IMR-90 (cell line): ENCODE results near the gene LCNL1. TPM values are rescaled to one million over a fixed set of nuclear protein-coding genes. Genes with fewer than 3 reads are reported as not detected.

Experiments
- ATAC-seq: fragments of 200-7000 bp; cut with Tn5 transposase; 2 replicates; pipeline ENCODE4 v1.9.1; 2020; ENCODE audit warnings: low read depth, mild to moderate bottlenecking, moderate library complexity
- BruUV-seq: library from RNA; stranded (reverse); fragments of 400-500 nt; replicated peaks from 2 replicates; lab custom pipeline; 2021; lab: Mats Ljungman, UMichigan
- CTCF ChIA-PET: fragments of 300-600 bp; formaldehyde crosslinking; extraction: SDS; loops from one replicate; lab custom pipeline; 2021; ENCODE audit warnings: antibody characterized with exemption; lab: Yijun Ruan, JAX
- POLR2A ChIA-PET: fragments of 300-600 bp; sonication (Branson Sonifier 250); formaldehyde crosslinking; loops from one replicate; lab custom pipeline; 2022; ENCODE audit warnings: antibody characterized with exemption; ENCODE audit not compliant: unreplicated experiment; lab: Charles Lee
- DNase-seq: peaks from one replicate; pipeline ENCODE4 v3.0.0; 2013
- H2AFZ ChIP-seq: replicated peaks from 2 replicates; pipeline ENCODE3; 2013; ENCODE audit warnings: low read length, mild to moderate bottlenecking; ENCODE audit not compliant: poor library complexity
- H2AK5ac ChIP-seq: 2 replicates; pipeline ENCODE4 v1.6.1; 2013; ENCODE audit warnings: low read depth, low read length, inconsistent platforms
- H2AK9ac ChIP-seq: replicated peaks from 2 replicates; pipeline ENCODE3; 2013; ENCODE audit warnings: mild to moderate bottlenecking, low read depth, low read length, moderate library complexity; ENCODE audit not compliant: poor library complexity
- H2BK120ac ChIP-seq: 2 replicates; pipeline ENCODE4 v1.6.1; 2013; ENCODE audit warnings: low read depth, low read length, inconsistent platforms
- H2BK15ac ChIP-seq: 3 replicates; pipeline ENCODE4 v1.6.1; 2013; ENCODE audit warnings: low read depth, low read length, inconsistent platforms
- H2BK20ac ChIP-seq: 2 replicates; pipeline ENCODE4 v1.6.1; 2013; ENCODE audit warnings: low read depth, mild to moderate bottlenecking, inconsistent platforms, low read length, moderate library complexity
- H2BK5ac ChIP-seq: 2 replicates; pipeline ENCODE4 v1.6.1; 2013; ENCODE audit warnings: mild to moderate bottlenecking, low read depth, low read length, inconsistent platforms; ENCODE audit not compliant: poor library complexity, severe bottlenecking
- H3K14ac ChIP-seq: replicated peaks from 2 replicates; pipeline ENCODE4 v1.6.1; 2013; ENCODE audit warnings: low read depth, low read length, inconsistent platforms
- H3K18ac ChIP-seq: 2 replicates; pipeline ENCODE4 v1.6.1; 2013; ENCODE audit warnings: low read depth, low read length, control low read depth
- H3K23ac ChIP-seq: 2 replicates; pipeline ENCODE4 v1.6.1; 2013; ENCODE audit warnings: low read depth, low read length, inconsistent platforms
- H3K27ac ChIP-seq: 2 replicates; pipeline ENCODE4 v1.5.1; 2013; ENCODE audit warnings: mild to moderate bottlenecking, control low read depth, low read length; ENCODE audit not compliant: insufficient read depth
- H3K27me3 ChIP-seq: 2 replicates; pipeline ENCODE4 v1.6.1; 2013; ENCODE audit warnings: low read length; ENCODE audit not compliant: control insufficient read depth, insufficient read depth
- H3K36me3 ChIP-seq: 2 replicates; pipeline ENCODE4 v1.6.1; 2013; ENCODE audit warnings: low read length, mixed read lengths; ENCODE audit not compliant: control insufficient read depth, insufficient read depth
- H3K4ac ChIP-seq: 2 replicates; pipeline ENCODE4 v1.6.1; 2013; ENCODE audit warnings: low read depth, low read length, inconsistent platforms
- H3K4me1 ChIP-seq: 2 replicates; pipeline ENCODE4 v1.6.1; 2013; ENCODE audit warnings: low read length, mixed read lengths; ENCODE audit not compliant: control insufficient read depth, insufficient read depth
- H3K4me2 ChIP-seq: 2 replicates; pipeline ENCODE4 v1.6.1; 2013; ENCODE audit warnings: low read depth, mild to moderate bottlenecking, control low read depth, low read length, moderate library complexity
- H3K4me3 ChIP-seq: 2 replicates; pipeline ENCODE4 v1.5.1; 2013; ENCODE audit warnings: low read depth, mild to moderate bottlenecking, control low read depth, low read length, moderate library complexity; ENCODE audit not compliant: insufficient read depth
- H3K56ac ChIP-seq: 2 replicates; pipeline ENCODE4 v1.6.1; 2013; ENCODE audit warnings: low read length, inconsistent platforms; ENCODE audit not compliant: insufficient read depth; ENCODE audit errors: extremely low read depth
- H3K79me1 ChIP-seq, 2 experiments: 2 replicates each; pipeline ENCODE4 v1.6.1; 2013; ENCODE audit warnings: low read length in 2 of 2, inconsistent platforms in 1 of 2, low read depth in 1 of 2
- H3K9ac ChIP-seq: 2 replicates; pipeline ENCODE4 v1.6.1; 2013; ENCODE audit warnings: low read depth, low read length, control low read depth
- H3K9me1 ChIP-seq: 2 replicates; pipeline ENCODE4 v1.6.1; 2013; ENCODE audit warnings: low read length, inconsistent platforms; ENCODE audit not compliant: insufficient read depth
- H3K9me3 ChIP-seq: 2 replicates; pipeline ENCODE4 v1.6.1; 2013; ENCODE audit warnings: low read length; ENCODE audit not compliant: control insufficient read depth, insufficient read depth
- H4K20me1 ChIP-seq: 2 replicates; pipeline ENCODE4 v1.6.1; 2013; ENCODE audit warnings: low read length, inconsistent platforms; ENCODE audit not compliant: insufficient read depth
- H4K5ac ChIP-seq: 2 replicates; pipeline ENCODE4 v1.6.1; 2013; ENCODE audit warnings: mild to moderate bottlenecking, low read depth, low read length, control low read depth
- H4K8ac ChIP-seq, 2 experiments: 2 replicates each; pipeline ENCODE4 v1.6.1; 2013; ENCODE audit warnings: low read depth in 2 of 2, low read length in 2 of 2, control low read depth in 1 of 2, inconsistent platforms in 1 of 2
- H4K91ac ChIP-seq: 2 replicates; pipeline ENCODE4 v1.6.1; 2013; ENCODE audit warnings: low read depth, low read length, inconsistent platforms; ENCODE audit not compliant: insufficient read depth
- BHLHE40 ChIP-seq: fragments of 150-350 bp; IDR thresholded peaks from 2 replicates; pipeline ENCODE4 v1.6.1; 2016; ENCODE audit warnings: mild to moderate bottlenecking, low read depth, low read length
- CEBPB ChIP-seq: IDR thresholded peaks from 2 replicates; pipeline ENCODE4 v1.6.1; 2012; ENCODE audit warnings: low read depth, low read length, improper control_type of control experiment
- CHD1 ChIP-seq: IDR thresholded peaks from 2 replicates; pipeline ENCODE4 v1.6.1; 2012; ENCODE audit warnings: low read depth, low read length, improper control_type of control experiment
- MAFK ChIP-seq: IDR thresholded peaks from 2 replicates; pipeline ENCODE4 v1.6.1; 2012; ENCODE audit warnings: low read depth, low read length, improper control_type of control experiment
- MXI1 ChIP-seq: IDR thresholded peaks from 2 replicates; pipeline ENCODE4 v1.6.1; 2012; ENCODE audit warnings: low read depth, mild to moderate bottlenecking, low read length, moderate library complexity, borderline replicate concordance
- NFE2L2 ChIP-seq: fragments of 150-350 bp; IDR thresholded peaks from 2 replicates; pipeline ENCODE4 v1.6.1; 2016; ENCODE audit warnings: low read depth, mild to moderate bottlenecking, low read length
- POLR2A ChIP-seq: IDR thresholded peaks from 2 replicates; pipeline ENCODE4 v1.6.1; 2012; ENCODE audit warnings: mild to moderate bottlenecking, low read depth, low read length
- RAD21 ChIP-seq: IDR thresholded peaks from 2 replicates; pipeline ENCODE4 v1.6.1; 2012; ENCODE audit warnings: low read length, improper control_type of control experiment
- RCOR1 ChIP-seq: IDR thresholded peaks from 2 replicates; pipeline ENCODE4 v1.6.1; 2012; ENCODE audit warnings: mild to moderate bottlenecking, low read length, improper control_type of control experiment; ENCODE audit not compliant: insufficient replicate concordance
- RFX5 ChIP-seq: IDR thresholded peaks from 2 replicates; pipeline ENCODE4 v1.8.0; 2012; ENCODE audit warnings: low read depth, mild to moderate bottlenecking, low read length, moderate library complexity
- SMC3 ChIP-seq: fragments of 150-350 bp; IDR thresholded peaks from 2 replicates; pipeline ENCODE4 v1.6.1; 2016; ENCODE audit warnings: low read depth, mild to moderate bottlenecking, antibody characterized with exemption, low read length, moderate library complexity
- WGBS, 2 experiments: methylation state at CpG; one replicate each; pipeline versions ENCODE4 v1.1.5 to v1.1.7; 2013; ENCODE audit warnings: missing lambda C conversion rate in 2 of 2; ENCODE audit not compliant: insufficient read length in 1 of 2; ENCODE audit errors: extremely low coverage in 2 of 2; 5-methylcytosine and 5-hydroxymethylcytosine counted together
- dilution Hi-C: fragments of 300-500 bp; cut with HindIII; formaldehyde crosslinking; loops from one replicate; pipeline ENCODE4 v1.14.3; 2018; ENCODE audit warnings: low sequenced_read_pairs; ENCODE audit not compliant: unreplicated experiment
- in situ Hi-C: fragments of 300-500 bp; cut with MboI; formaldehyde crosslinking; loops from 3 replicates; pipeline ENCODE4 v1.14.3; 2019; ENCODE audit warnings: low sequenced_read_pairs, inconsistent platforms, mixed read lengths
- intact Hi-C: fragments of 100-400 bp; cut with micrococcal nuclease; formaldehyde crosslinking; loops from 2 replicates; pipeline ENCODE4 v1.10.0; 2022
- polyA plus RNA-seq, 3 experiments: library from polyadenylated mRNA; depleted of rRNA; stranded (reverse); fragments of >200 nt; gene quantifications; 2 replicates each; pipeline ENCODE4 v1.2.3, GENCODE V29; 2012; ENCODE audit warnings: low replicate concordance in 1 of 3
- total RNA-seq: library from RNA; depleted of rRNA; stranded (reverse); fragments of >200 nt; gene quantifications from 2 replicates; pipeline ENCODE4 v1.2.3, GENCODE V29; 2012
- TF ChIP-seq, protein P1 (sequence below): fragments of 150-350 bp; IDR thresholded peaks from 2 replicates; pipeline ENCODE4 v1.6.1; 2016; ENCODE audit warnings: low read depth, mild to moderate bottlenecking, low read length, moderate library complexity, borderline replicate concordance
- TF ChIP-seq, protein P2 (sequence below): conservative IDR thresholded peaks from 2 replicates; pipeline ENCODE4 v1.5.1; 2012; ENCODE audit warnings: mild to moderate bottlenecking, low read depth, low read length, improper control_type of control experiment

LCNL1 gene
- total and polyA plus RNA-seq, 2 of the 4 experiments (the other 2 are of a cell fraction) = 0.15 TPM; not detected in 1

DNA sequence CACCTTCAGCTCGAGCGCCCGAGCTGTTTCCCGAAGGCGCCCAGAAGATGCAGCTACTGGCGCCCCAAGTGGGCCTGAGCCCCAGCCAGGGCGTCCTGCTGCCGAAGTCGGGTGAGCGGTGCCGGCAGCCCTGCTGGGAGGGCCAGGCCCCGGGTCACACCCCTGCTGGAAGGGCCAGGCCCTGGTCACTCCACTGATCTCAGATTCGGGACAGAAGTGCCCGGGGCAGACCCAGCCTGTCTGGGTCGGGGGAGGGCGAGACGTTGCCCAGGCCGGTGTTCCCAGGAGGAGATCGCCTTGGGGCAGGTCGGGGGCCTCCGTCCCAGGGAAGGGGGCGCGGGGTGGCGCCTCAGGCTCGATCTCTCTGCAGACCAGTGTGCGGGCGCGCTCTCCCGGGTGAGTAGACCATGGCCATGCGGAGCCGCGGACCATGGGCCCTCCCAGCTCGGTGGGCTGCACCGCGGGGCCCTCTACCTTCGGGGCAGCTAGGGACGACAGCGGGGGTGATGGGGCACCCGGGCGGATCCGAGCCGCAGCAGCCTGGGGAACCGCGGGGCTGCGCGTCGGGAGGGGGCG, 2.3 kb downstream of the LCNL1 start:
- Histone ChIP-seq H2BK5ac (no peak overlapping the region), H3K36me3 (no peaks in the 10 kb centered on the region), H4K8ac (no peak overlapping the region), H3K4me2 (no peak overlapping the region), H2AK9ac (no peak overlapping the region), H3K23ac (no peak overlapping the region), H3K4ac (no peak overlapping the region), H3K14ac (no peak overlapping the region), H3K27ac (no peak overlapping the region), H3K4me1 (no peaks in the 10 kb centered on the region), H3K9me1 (no peaks in the 10 kb centered on the region), H4K5ac (no peak overlapping the region), H3K27me3 (peaks cover 52% of the 10 kb centered on the region), H3K79me1 (no peaks in the 10 kb centered on the region), H2BK20ac (no peak overlapping the region), H2BK120ac (no peak overlapping the region), H2BK15ac (no peak overlapping the region), H3K9ac (no peak overlapping the region), H3K9me3 (no peaks in the 10 kb centered on the region; the same call in 1 of the 2 replicates), H2AK5ac (no peak overlapping the region), H4K20me1 (no peaks in the 10 kb centered on the region), H3K4me3 (no peak overlapping the region), H3K56ac (no peak overlapping the region), H4K91ac (no peak overlapping the region), H3K18ac (no peak overlapping the region), H2AFZ (no peak overlapping the region)
- ChIA-PET POLR2A (no interaction called here), CTCF (no interaction called here)
- intact Hi-C loops (no loop called here), dilution Hi-C loops (no loop called here), in situ Hi-C loops (no loop called here)
- no peak for DNase-seq
- ATAC-seq = peak; percentile 12; the same call in 1 of the 2 replicates
- 12% methylated on average over 23 of the region's 48 CpGs; no CpG with 5 or more reads in 1 of the 2 experiments for WGBS, 2 experiments
- no TSS peak for BruUV-seq
- TF ChIP-seq, protein P1, sequence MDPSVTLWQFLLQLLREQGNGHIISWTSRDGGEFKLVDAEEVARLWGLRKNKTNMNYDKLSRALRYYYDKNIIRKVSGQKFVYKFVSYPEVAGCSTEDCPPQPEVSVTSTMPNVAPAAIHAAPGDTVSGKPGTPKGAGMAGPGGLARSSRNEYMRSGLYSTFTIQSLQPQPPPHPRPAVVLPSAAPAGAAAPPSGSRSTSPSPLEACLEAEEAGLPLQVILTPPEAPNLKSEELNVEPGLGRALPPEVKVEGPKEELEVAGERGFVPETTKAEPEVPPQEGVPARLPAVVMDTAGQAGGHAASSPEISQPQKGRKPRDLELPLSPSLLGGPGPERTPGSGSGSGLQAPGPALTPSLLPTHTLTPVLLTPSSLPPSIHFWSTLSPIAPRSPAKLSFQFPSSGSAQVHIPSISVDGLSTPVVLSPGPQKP = no peak
- no peak for TF ChIP-seq NFE2L2
- no peak for TF ChIP-seq MXI1
- TF ChIP-seq SMC3 = no peak
- TF ChIP-seq CEBPB = no peak
- no peak for TF ChIP-seq RCOR1
- no peak for TF ChIP-seq POLR2A
- TF ChIP-seq BHLHE40 = no peak
- TF ChIP-seq RAD21 = no peak
- TF ChIP-seq RFX5 = no peak
- no peak for TF ChIP-seq CHD1
- TF ChIP-seq, protein P2, sequence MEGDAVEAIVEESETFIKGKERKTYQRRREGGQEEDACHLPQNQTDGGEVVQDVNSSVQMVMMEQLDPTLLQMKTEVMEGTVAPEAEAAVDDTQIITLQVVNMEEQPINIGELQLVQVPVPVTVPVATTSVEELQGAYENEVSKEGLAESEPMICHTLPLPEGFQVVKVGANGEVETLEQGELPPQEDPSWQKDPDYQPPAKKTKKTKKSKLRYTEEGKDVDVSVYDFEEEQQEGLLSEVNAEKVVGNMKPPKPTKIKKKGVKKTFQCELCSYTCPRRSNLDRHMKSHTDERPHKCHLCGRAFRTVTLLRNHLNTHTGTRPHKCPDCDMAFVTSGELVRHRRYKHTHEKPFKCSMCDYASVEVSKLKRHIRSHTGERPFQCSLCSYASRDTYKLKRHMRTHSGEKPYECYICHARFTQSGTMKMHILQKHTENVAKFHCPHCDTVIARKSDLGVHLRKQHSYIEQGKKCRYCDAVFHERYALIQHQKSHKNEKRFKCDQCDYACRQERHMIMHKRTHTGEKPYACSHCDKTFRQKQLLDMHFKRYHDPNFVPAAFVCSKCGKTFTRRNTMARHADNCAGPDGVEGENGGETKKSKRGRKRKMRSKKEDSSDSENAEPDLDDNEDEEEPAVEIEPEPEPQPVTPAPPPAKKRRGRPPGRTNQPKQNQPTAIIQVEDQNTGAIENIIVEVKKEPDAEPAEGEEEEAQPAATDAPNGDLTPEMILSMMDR = no peak
- TF ChIP-seq MAFK = no peak
